Activated CD8-positive, alpha-beta T cell treated with anti-CD3 and anti-CD28 coated beads for 36 hours (primary cell): ENCODE data around the gene VSTM5. TPM values are rescaled to one million over a fixed set of nuclear protein-coding genes. Genes with fewer than 3 reads are reported as not detected.
A peak's percentile ranks its signal among the peaks of the same experiment; 100 is the strongest.

Source experiments
- ATAC-seq: fragments of 200-7000 bp; cut with Tn5 transposase; one replicate; pipeline ENCODE4 v1.10.0; 2021; ENCODE audit warnings: mild to moderate bottlenecking, moderate library complexity
- CTCF ChIA-PET: fragments of 350-600 bp; sonication (Branson Sonifier 250); formaldehyde crosslinking; loops from one replicate; lab custom pipeline; 2021; ENCODE audit warnings: antibody characterized with exemption; lab: Charles Lee
- POLR2A ChIA-PET: fragments of 350-600 bp; sonication (Branson Sonifier 250); formaldehyde crosslinking; loops from one replicate; lab custom pipeline; 2021; ENCODE audit warnings: antibody characterized with exemption; lab: Charles Lee
- DNase-seq: peaks from one replicate; pipeline ENCODE4 v3.0.0-alpha.2; 2020
- H3K27ac Mint-ChIP-seq: one replicate; pipeline ENCODE4 v1.8.0; 2021; ENCODE audit warnings: mild to moderate bottlenecking, mixed read lengths
- H3K27me3 Mint-ChIP-seq: one replicate; pipeline ENCODE4 v1.8.0; 2021; ENCODE audit warnings: mixed read lengths
- H3K36me3 Mint-ChIP-seq: one replicate; pipeline ENCODE4 v1.8.0; 2021; ENCODE audit warnings: low read depth, mixed read lengths
- H3K4me1 Mint-ChIP-seq: one replicate; pipeline ENCODE4 v1.8.0; 2021; ENCODE audit warnings: low read depth, mixed read lengths
- H3K4me3 Mint-ChIP-seq: one replicate; pipeline ENCODE4 v1.8.0; 2021; ENCODE audit warnings: mild to moderate bottlenecking, moderate library complexity, mixed read lengths
- H3K9me3 Mint-ChIP-seq: one replicate; pipeline ENCODE4 v1.8.0; 2021; ENCODE audit warnings: mixed read lengths
- CTCF ChIP-seq: fragments of 200-600 bp; IDR thresholded peaks from one replicate; pipeline ENCODE4 v1.8.0; 2022; ENCODE audit warnings: antibody characterized with exemption, mild to moderate bottlenecking
- intact Hi-C: fragments of 100-400 bp; cut with micrococcal nuclease; formaldehyde crosslinking; loops from one replicate; pipeline ENCODE4 v1.10.0; 2022
- total RNA-seq, 2 experiments: library from RNA; stranded (reverse); gene quantifications; one replicate each; pipeline ENCODE4 v1.2.3, GENCODE V29; 2021

Gene VSTM5
- total RNA-seq, 2 experiments from 2014 or later = not detected

DNA sequence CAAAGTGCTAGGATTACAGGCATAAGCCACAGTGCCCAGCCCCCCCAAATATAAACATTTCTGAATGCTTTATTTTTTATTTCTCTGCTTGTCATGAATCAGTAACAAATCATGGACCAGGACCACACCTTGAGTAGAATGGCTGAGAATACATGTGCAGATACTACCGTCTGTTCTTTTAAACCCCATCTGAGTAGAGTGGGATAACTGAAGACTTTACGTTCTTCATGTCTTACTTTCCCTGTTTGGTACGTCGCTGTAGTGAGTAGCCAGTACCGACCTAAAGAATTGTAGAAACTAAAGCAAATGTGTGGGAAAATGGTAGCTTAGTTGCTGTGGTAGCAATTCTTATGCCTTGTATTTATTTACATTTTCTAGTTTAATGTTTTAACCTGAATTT is 36.4 kb downstream of the VSTM5 start:
- H3K9me3 Mint-ChIP-seq = no peaks in the 10 kb centered on the region
- H3K4me3 Mint-ChIP-seq = no peak overlapping the region
- no peaks in the 10 kb centered on the region for H3K4me1 Mint-ChIP-seq
- POLR2A ChIA-PET = no interaction called here
- no peak overlapping the region for H3K27ac Mint-ChIP-seq
- no peak for TF ChIP-seq CTCF
- CTCF ChIA-PET = no interaction called here
- peaks cover 53% of the 10 kb centered on the region for H3K36me3 Mint-ChIP-seq
- ATAC-seq (no peak), DNase-seq (no peak)
- intact Hi-C loops = no loop called here
- H3K27me3 Mint-ChIP-seq = no peaks in the 10 kb centered on the region

- DNase-seq (no peak), ATAC-seq (no peak)
- Mint-ChIP-seq H3K36me3 (peaks cover 56% of the 10 kb centered on the region), H3K27ac (no peak overlapping the region), H3K4me3 (no peak overlapping the region), H3K27me3 (no peaks in the 10 kb centered on the region), H3K4me1 (no peaks in the 10 kb centered on the region), H3K9me3 (no peaks in the 10 kb centered on the region)
- no peak for TF ChIP-seq CTCF
- intact Hi-C loops = no loop called here
- ChIA-PET POLR2A (no interaction called here), CTCF (no interaction called here)
Measured at GRCh38 chr11:93807980-93808379, 42.4 kb downstream of the VSTM5 start.

- no peak overlapping the region for H3K4me3 Mint-ChIP-seq
- no peak for DNase-seq
- no peaks in the 10 kb centered on the region for H3K9me3 Mint-ChIP-seq
- intact Hi-C loops = no loop called here
- peaks cover 44% of the 10 kb centered on the region for H3K36me3 Mint-ChIP-seq
- POLR2A ChIA-PET = interaction anchor here (0.8 kb wide), 1 partner anchor 42 kb away, joined by 3 read pairs; no protein-coding TSS in a partner anchor
- TF ChIP-seq CTCF = no peak
- peaks cover 3% of the 10 kb centered on the region for H3K4me1 Mint-ChIP-seq
- no peak overlapping the region for H3K27ac Mint-ChIP-seq
- no peak for ATAC-seq
- no peaks in the 10 kb centered on the region for H3K27me3 Mint-ChIP-seq
- CTCF ChIA-PET = no interaction called here
Measured at GRCh38 chr11:93804879-93805278, 45.5 kb downstream of the VSTM5 start.

- H3K36me3 Mint-ChIP-seq = peaks cover 44% of the 10 kb centered on the region
- intact Hi-C loops = no loop called here
- DNase-seq = no peak
- H3K4me3 Mint-ChIP-seq = no peak overlapping the region
- TF ChIP-seq CTCF = no peak
- H3K27me3 Mint-ChIP-seq = no peaks in the 10 kb centered on the region
- ATAC-seq = no peak
- CTCF ChIA-PET = interaction anchor here (1.4 kb wide), 1 partner anchor 30 kb away, joined by 4 read pairs; no protein-coding TSS in a partner anchor
- H3K27ac Mint-ChIP-seq = no peak overlapping the region
- peaks cover 3% of the 10 kb centered on the region for H3K4me1 Mint-ChIP-seq
- H3K9me3 Mint-ChIP-seq = no peaks in the 10 kb centered on the region
- POLR2A ChIA-PET = interaction anchor here (1.6 kb wide), 1 partner anchor 59 kb away, joined by 4 read pairs; the partner anchor contains the start of genes C11orf54 and TAF1D
Measured at GRCh38 chr11:93801366-93801765, 49.1 kb downstream of the VSTM5 start.

DNA sequence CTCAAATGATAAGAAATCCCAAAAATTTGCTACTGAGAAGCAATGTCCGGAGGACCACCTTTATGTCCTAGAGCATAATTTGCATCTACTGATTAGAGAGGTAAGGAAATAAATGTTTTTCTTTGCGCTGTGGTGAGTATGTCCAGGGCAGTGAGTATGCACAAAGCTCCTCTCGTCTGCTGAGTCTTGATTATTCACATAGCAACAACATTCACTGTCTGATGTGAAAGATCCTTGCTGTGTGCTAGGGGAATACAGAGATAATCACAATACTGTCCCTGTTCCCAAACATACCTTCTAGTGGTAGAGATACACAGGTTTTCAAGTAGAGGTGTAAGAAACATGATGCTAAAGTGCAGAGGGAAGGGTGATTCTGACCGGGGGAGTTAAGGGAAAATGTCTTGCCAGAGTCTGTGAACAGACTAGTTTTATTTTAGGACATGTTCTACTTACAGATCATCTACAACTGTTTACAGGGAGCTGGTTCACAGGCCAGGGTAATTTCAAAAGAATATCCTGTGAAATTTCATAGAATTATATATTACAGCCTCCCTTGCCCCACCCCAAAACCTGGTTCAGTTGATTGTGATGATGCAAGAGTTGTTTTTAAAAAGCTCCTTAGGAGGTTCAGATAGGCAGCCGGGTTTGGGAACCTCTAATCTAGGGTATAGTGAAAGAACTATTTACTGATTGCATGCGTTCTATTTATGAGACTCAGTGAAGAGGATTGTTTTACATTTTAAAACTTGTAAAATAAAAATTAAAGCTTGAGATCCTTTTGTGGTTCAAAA is 53.8 kb downstream of the VSTM5 start:
- intact Hi-C loops = no loop called here
- no peak for TF ChIP-seq CTCF
- DNase-seq (no peak), ATAC-seq (no peak)
- Mint-ChIP-seq H3K36me3 (peaks cover 48% of the 10 kb centered on the region), H3K9me3 (no peaks in the 10 kb centered on the region), H3K4me3 (no peak overlapping the region), H3K27me3 (no peaks in the 10 kb centered on the region), H3K4me1 (peaks cover 3% of the 10 kb centered on the region), H3K27ac (peak overlapping the region; percentile 4)
- ChIA-PET POLR2A (interaction anchor here (1.0 kb wide), 1 partner anchor 13 kb away, joined by 4 read pairs; the partner anchor contains the start of gene MED17), CTCF (interaction anchor here (1.2 kb wide), 1 partner anchor 13 kb away, joined by 3 read pairs; the partner anchor contains the start of gene MED17)
